ENCODE data around the gene SULT2B1. TPM values are rescaled to one million over a fixed set of nuclear protein-coding genes. Genes with fewer than 3 reads are reported as not detected.
"Not testable (repeated sequence)": the region's sequence is repeated elsewhere in the genome, so short reads cannot be mapped to it uniquely, and the experiment has no call there.

The SULT2B1 gene
- total RNA-seq, 1 donor from 2014 or later = not detected

DNA sequence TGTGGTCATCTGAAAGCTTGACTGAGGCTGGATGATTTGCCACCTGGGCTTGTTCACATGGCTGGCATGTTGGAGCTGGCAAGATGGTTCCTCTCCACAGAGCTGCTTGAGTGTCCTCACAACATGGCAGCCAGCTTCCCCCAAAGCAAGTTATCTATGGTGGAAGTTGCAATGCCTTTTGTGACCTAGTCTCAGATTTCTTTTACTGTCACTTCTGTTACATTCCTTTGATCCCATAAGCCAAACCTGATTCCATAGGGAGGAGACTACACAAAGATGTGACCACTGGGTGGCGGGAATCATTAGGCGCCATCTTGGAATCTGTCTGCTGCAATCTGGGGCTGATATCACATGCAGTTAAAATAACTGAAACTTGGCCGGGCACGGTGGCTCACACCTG, 22.8 kb upstream of the SULT2B1 start:
- CTCF ChIA-PET = no interaction called here
- H3K36me3 Mint-ChIP-seq (ENCODE audit: low read depth) = peaks cover 2% of the 10 kb centered on the region

DNA sequence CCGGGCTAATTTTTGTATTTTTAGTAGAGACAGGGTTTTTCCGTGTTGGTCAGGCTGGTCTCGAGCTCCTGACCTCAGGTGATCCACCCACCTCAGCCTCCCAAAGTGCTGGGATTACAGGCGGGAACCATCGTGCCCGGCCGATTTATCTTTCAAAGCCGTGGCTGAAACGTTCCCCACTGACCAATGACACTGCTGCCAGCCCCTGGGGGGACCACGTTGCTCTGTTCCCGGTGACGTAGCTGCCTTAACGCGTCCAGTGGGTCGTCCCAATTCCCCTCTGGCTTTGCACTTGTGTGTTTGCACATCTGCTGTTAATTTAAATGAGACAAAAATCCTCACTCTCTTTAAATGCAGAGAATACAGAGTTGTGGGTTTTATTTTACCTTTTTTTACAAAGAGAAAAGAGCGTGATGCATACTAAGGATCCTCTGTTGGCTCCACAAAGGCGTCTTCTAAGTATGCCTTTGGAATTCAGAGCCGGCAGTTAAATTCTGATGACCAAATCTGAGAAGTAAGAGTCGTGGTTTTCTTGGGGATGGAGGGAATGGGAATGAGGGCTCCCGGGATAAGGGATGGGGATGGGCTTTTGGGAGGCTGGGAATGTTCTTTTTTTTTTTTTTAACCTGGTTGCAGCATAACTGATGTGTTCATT, 21.8 kb upstream of the SULT2B1 start:
- ChIA-PET CTCF (no interaction called here), POLR2A (no interaction called here)
- no peak for DNase-seq
- Mint-ChIP-seq H3K36me3 (ENCODE audit: low read depth) (no peaks in the 10 kb centered on the region), H3K9me3 (peaks cover 14% of the 10 kb centered on the region), H3K4me1 (no peaks in the 10 kb centered on the region), H3K27me3 (peaks cover 12% of the 10 kb centered on the region), H3K4me3 (no peak overlapping the region), H3K27ac (no peak overlapping the region)
- TF ChIP-seq, protein P1, sequence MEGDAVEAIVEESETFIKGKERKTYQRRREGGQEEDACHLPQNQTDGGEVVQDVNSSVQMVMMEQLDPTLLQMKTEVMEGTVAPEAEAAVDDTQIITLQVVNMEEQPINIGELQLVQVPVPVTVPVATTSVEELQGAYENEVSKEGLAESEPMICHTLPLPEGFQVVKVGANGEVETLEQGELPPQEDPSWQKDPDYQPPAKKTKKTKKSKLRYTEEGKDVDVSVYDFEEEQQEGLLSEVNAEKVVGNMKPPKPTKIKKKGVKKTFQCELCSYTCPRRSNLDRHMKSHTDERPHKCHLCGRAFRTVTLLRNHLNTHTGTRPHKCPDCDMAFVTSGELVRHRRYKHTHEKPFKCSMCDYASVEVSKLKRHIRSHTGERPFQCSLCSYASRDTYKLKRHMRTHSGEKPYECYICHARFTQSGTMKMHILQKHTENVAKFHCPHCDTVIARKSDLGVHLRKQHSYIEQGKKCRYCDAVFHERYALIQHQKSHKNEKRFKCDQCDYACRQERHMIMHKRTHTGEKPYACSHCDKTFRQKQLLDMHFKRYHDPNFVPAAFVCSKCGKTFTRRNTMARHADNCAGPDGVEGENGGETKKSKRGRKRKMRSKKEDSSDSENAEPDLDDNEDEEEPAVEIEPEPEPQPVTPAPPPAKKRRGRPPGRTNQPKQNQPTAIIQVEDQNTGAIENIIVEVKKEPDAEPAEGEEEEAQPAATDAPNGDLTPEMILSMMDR (IDR thresholded peaks at IDR 0.05) = no peak
- intact Hi-C loops (cut with micrococcal nuclease) = no loop called here
- ATAC-seq (ENCODE audit: low read depth) = no peak

More for the DNA sequence above, 22.8 kb upstream of the SULT2B1 start:
- Mint-ChIP-seq H3K27ac (no peak overlapping the region), H3K9me3 (peaks cover 16% of the 10 kb centered on the region), H3K4me1 (no peaks in the 10 kb centered on the region), H3K27me3 (peaks cover 16% of the 10 kb centered on the region), H3K4me3 (no peak overlapping the region)
- DNase-seq (no peak), ATAC-seq (ENCODE audit: low read depth) (no peak)
- POLR2A ChIA-PET = no interaction called here
- intact Hi-C loops (cut with micrococcal nuclease) = no loop called here
- TF ChIP-seq, protein P1 (IDR thresholded peaks at IDR 0.05) = no peak

DNA sequence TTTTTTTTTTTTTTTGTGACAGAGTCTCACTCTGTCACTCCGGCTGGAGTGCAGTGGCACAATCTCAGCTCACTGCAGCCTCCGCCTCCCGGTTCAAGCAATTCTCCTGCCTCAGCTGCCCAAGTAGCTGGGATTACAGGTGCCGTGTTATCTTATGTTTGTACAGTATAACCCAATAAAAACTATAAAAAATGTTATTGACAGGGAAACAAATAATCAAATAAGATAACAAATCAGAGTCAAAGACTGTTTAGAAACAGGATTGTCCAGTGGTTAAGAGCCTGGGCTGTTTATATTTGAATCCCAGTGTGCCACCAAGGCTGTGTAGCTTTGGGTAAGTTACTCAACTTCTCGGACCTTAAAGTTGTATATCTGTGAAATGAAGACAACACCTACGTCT, 21.2 kb upstream of the SULT2B1 start:
- no peak for DNase-seq
- CTCF ChIA-PET = no interaction called here
- TF ChIP-seq, protein P1 (IDR thresholded peaks at IDR 0.05) = no peak
- Mint-ChIP-seq H3K36me3 (ENCODE audit: low read depth) (no peaks in the 10 kb centered on the region), H3K4me3 (no peak overlapping the region), H3K4me1 (no peaks in the 10 kb centered on the region), H3K27me3 (peaks cover 12% of the 10 kb centered on the region), H3K9me3 (peaks cover 14% of the 10 kb centered on the region), H3K27ac (no peak overlapping the region)
- no peak for ATAC-seq (ENCODE audit: low read depth)
- intact Hi-C loops (cut with micrococcal nuclease) = no loop called here
- POLR2A ChIA-PET = no interaction called here

DNA sequence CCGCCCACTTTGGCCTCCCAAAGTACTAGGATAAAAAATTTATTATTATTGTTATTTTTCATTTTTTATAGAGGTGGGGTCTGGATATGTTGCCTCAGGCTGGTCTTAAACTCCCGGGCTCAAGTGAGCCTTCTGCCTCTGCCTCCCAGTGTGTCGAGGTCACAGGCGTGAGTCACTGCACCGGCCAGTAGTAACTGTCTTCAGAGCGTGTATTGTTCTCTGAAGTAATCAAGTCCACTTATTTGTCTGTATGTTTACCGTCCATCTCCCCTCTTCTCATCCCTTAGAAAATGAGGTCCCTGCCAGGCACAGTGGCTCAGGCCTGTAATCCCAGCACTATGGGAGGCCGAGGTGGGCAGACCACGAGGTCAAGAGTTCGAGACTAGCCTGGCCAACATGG, 18.2 kb upstream of the SULT2B1 start:
- DNase-seq (no peak), ATAC-seq (ENCODE audit: low read depth) (no peak)
- Mint-ChIP-seq H3K27ac (no peak overlapping the region), H3K4me3 (no peak overlapping the region), H3K4me1 (no peaks in the 10 kb centered on the region), H3K27me3 (peaks cover 9% of the 10 kb centered on the region), H3K36me3 (ENCODE audit: low read depth) (no peaks in the 10 kb centered on the region), H3K9me3 (peaks cover 5% of the 10 kb centered on the region)
- intact Hi-C loops (cut with micrococcal nuclease) = no loop called here
- CTCF ChIA-PET = no interaction called here
- POLR2A ChIA-PET = no interaction called here
- TF ChIP-seq, protein P1 (IDR thresholded peaks at IDR 0.05) = no peak

DNA sequence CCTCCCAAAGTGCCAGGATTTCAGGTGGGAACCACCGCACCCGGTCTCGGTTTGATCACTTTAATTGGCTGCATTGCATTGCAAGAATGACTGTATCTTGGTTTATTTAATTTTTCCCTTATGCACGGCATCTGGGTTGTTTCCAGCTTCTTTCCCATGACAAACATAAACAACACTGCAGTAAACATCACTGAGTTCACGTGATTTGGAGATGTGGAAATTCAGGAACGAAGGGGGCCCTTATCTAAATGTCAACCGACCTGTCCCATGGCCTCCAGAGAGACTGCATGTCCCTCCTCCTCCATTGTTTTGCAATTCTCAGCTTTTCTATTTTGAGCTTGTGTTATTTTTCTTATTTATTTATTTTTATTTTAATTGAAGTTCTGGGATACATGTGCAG, 14.4 kb upstream of the SULT2B1 start:
- Mint-ChIP-seq H3K4me1 (no peaks in the 10 kb centered on the region), H3K36me3 (ENCODE audit: low read depth) (no peaks in the 10 kb centered on the region), H3K4me3 (no peak overlapping the region), H3K27me3 (peaks cover 2% of the 10 kb centered on the region), H3K9me3 (no peaks in the 10 kb centered on the region), H3K27ac (no peak overlapping the region)
- CTCF ChIA-PET = no interaction called here
- intact Hi-C loops (cut with micrococcal nuclease) = no loop called here
- ATAC-seq (ENCODE audit: low read depth) (no peak), DNase-seq (no peak)
- TF ChIP-seq, protein P1 (IDR thresholded peaks at IDR 0.05) = no peak
- POLR2A ChIA-PET = no interaction called here

DNA sequence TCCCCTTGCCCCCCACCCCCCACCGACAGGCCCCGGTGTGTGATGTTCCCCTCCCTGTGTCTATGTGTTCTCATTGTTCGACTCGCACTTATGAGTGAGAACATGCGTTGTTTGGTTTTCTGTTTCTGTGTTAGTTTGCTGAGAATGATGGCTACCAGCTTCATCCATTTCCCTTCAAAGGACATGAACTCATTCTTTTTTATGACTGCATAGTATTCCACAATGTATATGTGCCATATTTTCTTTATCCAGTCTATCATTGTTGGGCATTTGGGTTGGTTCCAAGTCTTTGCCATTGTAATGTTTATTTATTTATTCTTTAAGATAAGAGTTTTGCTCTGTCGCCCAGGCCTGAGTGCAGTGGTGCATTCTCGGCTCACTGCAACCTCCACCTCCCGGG, 13.9 kb upstream of the SULT2B1 start:
- not testable (repeated sequence) for H3K4me1 Mint-ChIP-seq

More for the DNA sequence above, 13.9 kb upstream of the SULT2B1 start:
- H3K36me3 Mint-ChIP-seq (ENCODE audit: low read depth); CTCF ChIA-PET; DNase-seq; ATAC-seq (ENCODE audit: low read depth); H3K27me3 Mint-ChIP-seq; H3K9me3 Mint-ChIP-seq; intact Hi-C loops (cut with micrococcal nuclease); POLR2A ChIA-PET; H3K4me3 Mint-ChIP-seq; H3K27ac Mint-ChIP-seq: not testable (repeated sequence)
